Measurements from ENCODE around the gene RUSC2. TPM values are rescaled to one million over a fixed set of nuclear protein-coding genes. Genes with fewer than 3 reads are reported as not detected.

RUSC2 gene
- total RNA-seq, 1 experiment from 2014 or later: 12.5 TPM

DNA sequence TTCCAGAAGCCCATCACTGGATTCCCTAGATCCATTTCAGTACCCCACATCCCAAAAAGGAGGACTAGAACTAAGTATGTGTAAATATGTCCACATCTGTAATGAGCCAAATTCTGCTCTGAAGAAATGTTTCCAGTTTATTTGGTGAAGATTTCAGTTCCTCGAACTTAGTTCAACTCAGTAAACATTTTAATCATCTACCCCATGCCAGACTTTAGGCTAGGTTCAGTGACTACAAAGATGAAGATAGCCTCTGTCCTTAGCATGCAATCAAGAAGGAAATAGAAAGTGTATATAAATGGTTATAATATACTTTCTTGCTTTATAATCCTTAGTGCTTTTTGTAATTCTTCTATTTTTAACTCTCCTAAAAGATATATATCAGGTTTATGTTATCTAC is 21.5 kb downstream of the RUSC2 start:
- Histone ChIP-seq H3K27me3 (ENCODE audit: insufficient read depth, low read depth) (no peaks in the 10 kb centered on the region), H3K36me3 (ENCODE audit: low read depth) (no peaks in the 10 kb centered on the region), H3K9me3 (ENCODE audit: insufficient read depth, low read depth) (0 out of 2 replicates have a peak, but pooled peaks cover 3% of the 10 kb centered on the region), H3K4me3 (0 out of 2 replicates have a peak overlapping the region, but pooled peaks have one; percentile 29), H3K79me2 (ENCODE audit: low read depth) (peaks cover 71% of the 10 kb centered on the region), H2AFZ (no peak overlapping the region), H3K4me1 (replicated peaks; ENCODE audit: insufficient read depth) (peaks cover 55% of the 10 kb centered on the region), H3K27ac (peak overlapping the region; percentile 84), H3F3A (ENCODE audit: insufficient read depth, low read depth) (peaks cover 37% of the 10 kb centered on the region), H3K9me2 (ENCODE audit: insufficient read depth) (no peaks in the 10 kb centered on the region), H3K4me2 (peak overlapping the region; percentile 68), H4K20me1 (ENCODE audit: insufficient read depth) (no peaks in the 10 kb centered on the region)
- no TSS peak for BruUV-seq (replicated peaks)
- TF ChIP-seq EZH2 (IDR thresholded peaks at IDR 0.05; ENCODE audit: low read depth): no peak
- TF ChIP-seq, protein P1, sequence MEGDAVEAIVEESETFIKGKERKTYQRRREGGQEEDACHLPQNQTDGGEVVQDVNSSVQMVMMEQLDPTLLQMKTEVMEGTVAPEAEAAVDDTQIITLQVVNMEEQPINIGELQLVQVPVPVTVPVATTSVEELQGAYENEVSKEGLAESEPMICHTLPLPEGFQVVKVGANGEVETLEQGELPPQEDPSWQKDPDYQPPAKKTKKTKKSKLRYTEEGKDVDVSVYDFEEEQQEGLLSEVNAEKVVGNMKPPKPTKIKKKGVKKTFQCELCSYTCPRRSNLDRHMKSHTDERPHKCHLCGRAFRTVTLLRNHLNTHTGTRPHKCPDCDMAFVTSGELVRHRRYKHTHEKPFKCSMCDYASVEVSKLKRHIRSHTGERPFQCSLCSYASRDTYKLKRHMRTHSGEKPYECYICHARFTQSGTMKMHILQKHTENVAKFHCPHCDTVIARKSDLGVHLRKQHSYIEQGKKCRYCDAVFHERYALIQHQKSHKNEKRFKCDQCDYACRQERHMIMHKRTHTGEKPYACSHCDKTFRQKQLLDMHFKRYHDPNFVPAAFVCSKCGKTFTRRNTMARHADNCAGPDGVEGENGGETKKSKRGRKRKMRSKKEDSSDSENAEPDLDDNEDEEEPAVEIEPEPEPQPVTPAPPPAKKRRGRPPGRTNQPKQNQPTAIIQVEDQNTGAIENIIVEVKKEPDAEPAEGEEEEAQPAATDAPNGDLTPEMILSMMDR (conservative IDR thresholded peaks at IDR 0.05): no peak
- intact Hi-C loops (cut with micrococcal nuclease; ENCODE audit: unreplicated experiment): loop anchor here (2.0 kb wide), 1 partner anchor 43 kb away; no protein-coding TSS in a partner anchor
- ChIA-PET CTCF (interaction anchor here (0.5 to 2.0 kb wide), 3 partner anchors 9 to 99 kb away, joined by 3 to 17 read pairs (median 5); no protein-coding TSS in a partner anchor), POLR2A (ENCODE audit: unreplicated experiment) (interaction anchor here (0.6 to 0.9 kb wide), 2 partner anchors 92 to 409 kb away, joined by 3 to 6 read pairs; partner anchors contain the start of gene STOML2)
- no peak for DNase-seq

DNA sequence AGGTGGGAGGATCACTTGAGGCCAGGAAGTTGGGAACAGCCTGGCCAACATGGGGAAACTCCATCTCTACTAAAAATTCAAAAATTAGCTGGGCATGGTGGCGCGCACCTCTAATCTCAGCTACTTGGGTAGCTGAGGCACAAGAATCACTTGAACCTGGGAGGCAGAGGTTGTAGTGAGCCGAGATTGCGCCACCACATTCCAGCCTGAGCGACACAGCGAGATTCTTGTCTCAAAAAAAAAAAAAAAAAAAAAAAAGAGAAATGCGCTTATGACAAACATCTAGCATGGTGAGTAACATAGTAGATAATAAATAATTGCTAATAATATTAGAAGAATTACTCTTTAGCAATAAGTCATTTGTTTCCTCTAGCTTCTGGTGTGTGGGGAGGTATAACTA is 25.9 kb downstream of the RUSC2 start:
- Histone ChIP-seq H3K9me2 (ENCODE audit: insufficient read depth) (no peaks in the 10 kb centered on the region), H3K27me3 (ENCODE audit: insufficient read depth, low read depth) (no peaks in the 10 kb centered on the region), H3K9me3 (ENCODE audit: insufficient read depth, low read depth) (no peaks in the 10 kb centered on the region), H3K36me3 (ENCODE audit: low read depth) (no peaks in the 10 kb centered on the region), H3K27ac (peak overlapping the region; percentile 89), H4K20me1 (ENCODE audit: insufficient read depth) (no peaks in the 10 kb centered on the region), H3K4me3 (no peak overlapping the region), H3K4me2 (peak overlapping the region; percentile 72), H2AFZ (no peak overlapping the region), H3F3A (ENCODE audit: insufficient read depth, low read depth) (peaks cover 56% of the 10 kb centered on the region), H3K4me1 (replicated peaks; ENCODE audit: insufficient read depth) (peaks cover 80% of the 10 kb centered on the region), H3K79me2 (ENCODE audit: low read depth) (peaks cover 66% of the 10 kb centered on the region)
- DNase-seq: peak; percentile 31 to 59
- intact Hi-C loops (cut with micrococcal nuclease; ENCODE audit: unreplicated experiment): no loop called here
- no peak for TF ChIP-seq EZH2 (IDR thresholded peaks at IDR 0.05; ENCODE audit: low read depth)
- TF ChIP-seq, protein P1 (conservative IDR thresholded peaks at IDR 0.05): no peak
- ChIA-PET CTCF (interaction anchor here (0.6 to 0.7 kb wide), 3 partner anchors 9 to 38 kb away, joined by 4 to 6 read pairs (median 4); no protein-coding TSS in a partner anchor), POLR2A (ENCODE audit: unreplicated experiment) (interaction anchor here (0.6 to 0.7 kb wide), 4 partner anchors 37 to 884 kb away, joined by 3 to 25 read pairs (median 4); partner anchors contain the start of gene RNF38)
- no TSS peak for BruUV-seq (replicated peaks)

DNA sequence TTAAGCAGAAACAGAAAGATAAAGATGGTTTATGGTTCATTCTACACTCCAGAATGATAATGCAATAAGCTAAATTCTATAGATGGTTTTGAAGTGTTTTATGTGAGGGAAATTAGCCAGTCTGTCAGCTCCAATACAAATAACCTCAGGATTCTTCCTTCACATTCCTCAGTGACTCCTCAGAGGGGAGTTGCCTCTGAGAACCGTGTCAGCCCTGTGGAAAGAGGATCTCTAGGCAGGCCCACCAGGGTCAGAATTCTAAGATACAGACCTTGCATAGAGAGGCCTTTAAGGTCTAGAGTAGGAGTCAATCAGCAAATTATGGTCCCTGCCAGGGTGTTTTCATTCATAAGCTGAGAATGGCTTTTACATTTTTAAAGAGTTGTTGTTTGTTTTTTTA is 26.6 kb downstream of the RUSC2 start:
- peaks cover 49% of the 10 kb centered on the region for H3F3A ChIP-seq (ENCODE audit: insufficient read depth, low read depth)
- peaks cover 80% of the 10 kb centered on the region for H3K4me1 ChIP-seq (replicated peaks; ENCODE audit: insufficient read depth)
- H2AFZ ChIP-seq: no peak overlapping the region
- peak; percentile 24 to 72 for DNase-seq
- CTCF ChIA-PET: no interaction called here
- no peaks in the 10 kb centered on the region for H4K20me1 ChIP-seq (ENCODE audit: insufficient read depth)
- H3K9me3 ChIP-seq (ENCODE audit: insufficient read depth, low read depth): no peaks in the 10 kb centered on the region
- no TSS peak for BruUV-seq (replicated peaks)
- peak overlapping the region; percentile 72 for H3K4me2 ChIP-seq
- peak overlapping the region; percentile 89 for H3K27ac ChIP-seq
- no peak overlapping the region for H3K4me3 ChIP-seq
- peaks cover 73% of the 10 kb centered on the region for H3K79me2 ChIP-seq (ENCODE audit: low read depth)
- no peak for TF ChIP-seq EZH2 (IDR thresholded peaks at IDR 0.05; ENCODE audit: low read depth)
- TF ChIP-seq, protein P1 (conservative IDR thresholded peaks at IDR 0.05): no peak
- POLR2A ChIA-PET (ENCODE audit: unreplicated experiment): interaction anchor here (0.6 kb wide), 3 partner anchors 24 to 377 kb away, joined by 4 to 10 read pairs (median 4); no protein-coding TSS in a partner anchor
- no peaks in the 10 kb centered on the region for H3K9me2 ChIP-seq (ENCODE audit: insufficient read depth)
- intact Hi-C loops (cut with micrococcal nuclease; ENCODE audit: unreplicated experiment): no loop called here
- H3K36me3 ChIP-seq (ENCODE audit: low read depth): no peaks in the 10 kb centered on the region
- H3K27me3 ChIP-seq (ENCODE audit: insufficient read depth, low read depth): no peaks in the 10 kb centered on the region

All from PC-9 (cell line).